ENCODE results near the gene CLDN5.

GRCh38 chr22:19530751-19531150 is 6.5 kb upstream of the CLDN5 start:
- TF ChIP-seq POLR2A (IDR thresholded peaks at IDR 0.05), result no peak
- no peak for TF ChIP-seq POLR2AphosphoS5 (IDR thresholded peaks at IDR 0.05)

Measured in suprapubic skin (tissue), 4 donors.